NB4 (cell line): Measurements from ENCODE around the gene ATP1A4.

Experiments used
- DNase-seq: peaks from one replicate; pipeline ENCODE4 v3.0.0; 2010; ENCODE audit warnings: low read depth
- H3K4me3 ChIP-seq: one replicate; pipeline ENCODE4 v1.5.1; 2011; ENCODE audit warnings: mild to moderate bottlenecking, low read depth, low read length, moderate library complexity
- MYC ChIP-seq: IDR thresholded peaks from 2 replicates; pipeline ENCODE4 v1.6.1; 2011; ENCODE audit warnings: low read depth, low read length
- POLR2A ChIP-seq: IDR thresholded peaks from 2 replicates; pipeline ENCODE4 v1.6.1; 2011; ENCODE audit warnings: mild to moderate bottlenecking; ENCODE audit not compliant: insufficient read length; ENCODE audit errors: extremely low read depth
- TF ChIP-seq, protein P1 (sequence below): IDR thresholded peaks from 2 replicates; pipeline ENCODE4 v1.6.1; 2011; ENCODE audit warnings: low read depth, low read length
- TF ChIP-seq, protein P2 (sequence below): IDR thresholded peaks from one replicate; pipeline ENCODE4 v1.5.1; 2012; ENCODE audit warnings: low read depth, low read length

Gene ATP1A4

DNA sequence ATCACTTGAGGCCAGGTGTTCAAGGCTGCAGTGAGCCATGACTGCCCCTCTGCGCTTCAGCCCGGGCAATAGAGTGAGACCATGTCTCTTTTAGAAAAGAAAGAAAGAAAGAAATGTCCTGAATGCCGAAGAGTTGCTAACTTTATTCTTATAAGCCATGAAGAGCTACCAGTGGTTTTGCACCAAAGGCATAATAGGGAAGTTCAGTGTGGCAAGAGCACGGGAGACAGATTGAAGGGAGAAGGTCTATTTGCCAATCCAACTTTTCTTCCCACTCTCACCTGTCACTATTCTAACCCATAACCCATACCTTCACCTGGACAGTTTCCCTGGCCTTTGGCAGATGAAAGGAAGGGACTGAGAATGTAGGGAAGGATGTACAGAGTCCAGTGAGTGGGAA lies 49.4 kb downstream of the ATP1A4 start:
- TF ChIP-seq, protein P1, sequence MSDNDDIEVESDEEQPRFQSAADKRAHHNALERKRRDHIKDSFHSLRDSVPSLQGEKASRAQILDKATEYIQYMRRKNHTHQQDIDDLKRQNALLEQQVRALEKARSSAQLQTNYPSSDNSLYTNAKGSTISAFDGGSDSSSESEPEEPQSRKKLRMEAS = no peak
- no peak for TF ChIP-seq MYC
- TF ChIP-seq, protein P2, sequence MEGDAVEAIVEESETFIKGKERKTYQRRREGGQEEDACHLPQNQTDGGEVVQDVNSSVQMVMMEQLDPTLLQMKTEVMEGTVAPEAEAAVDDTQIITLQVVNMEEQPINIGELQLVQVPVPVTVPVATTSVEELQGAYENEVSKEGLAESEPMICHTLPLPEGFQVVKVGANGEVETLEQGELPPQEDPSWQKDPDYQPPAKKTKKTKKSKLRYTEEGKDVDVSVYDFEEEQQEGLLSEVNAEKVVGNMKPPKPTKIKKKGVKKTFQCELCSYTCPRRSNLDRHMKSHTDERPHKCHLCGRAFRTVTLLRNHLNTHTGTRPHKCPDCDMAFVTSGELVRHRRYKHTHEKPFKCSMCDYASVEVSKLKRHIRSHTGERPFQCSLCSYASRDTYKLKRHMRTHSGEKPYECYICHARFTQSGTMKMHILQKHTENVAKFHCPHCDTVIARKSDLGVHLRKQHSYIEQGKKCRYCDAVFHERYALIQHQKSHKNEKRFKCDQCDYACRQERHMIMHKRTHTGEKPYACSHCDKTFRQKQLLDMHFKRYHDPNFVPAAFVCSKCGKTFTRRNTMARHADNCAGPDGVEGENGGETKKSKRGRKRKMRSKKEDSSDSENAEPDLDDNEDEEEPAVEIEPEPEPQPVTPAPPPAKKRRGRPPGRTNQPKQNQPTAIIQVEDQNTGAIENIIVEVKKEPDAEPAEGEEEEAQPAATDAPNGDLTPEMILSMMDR = no peak
- DNase-seq = no peak
- H3K4me3 ChIP-seq = no peak overlapping the region

DNA sequence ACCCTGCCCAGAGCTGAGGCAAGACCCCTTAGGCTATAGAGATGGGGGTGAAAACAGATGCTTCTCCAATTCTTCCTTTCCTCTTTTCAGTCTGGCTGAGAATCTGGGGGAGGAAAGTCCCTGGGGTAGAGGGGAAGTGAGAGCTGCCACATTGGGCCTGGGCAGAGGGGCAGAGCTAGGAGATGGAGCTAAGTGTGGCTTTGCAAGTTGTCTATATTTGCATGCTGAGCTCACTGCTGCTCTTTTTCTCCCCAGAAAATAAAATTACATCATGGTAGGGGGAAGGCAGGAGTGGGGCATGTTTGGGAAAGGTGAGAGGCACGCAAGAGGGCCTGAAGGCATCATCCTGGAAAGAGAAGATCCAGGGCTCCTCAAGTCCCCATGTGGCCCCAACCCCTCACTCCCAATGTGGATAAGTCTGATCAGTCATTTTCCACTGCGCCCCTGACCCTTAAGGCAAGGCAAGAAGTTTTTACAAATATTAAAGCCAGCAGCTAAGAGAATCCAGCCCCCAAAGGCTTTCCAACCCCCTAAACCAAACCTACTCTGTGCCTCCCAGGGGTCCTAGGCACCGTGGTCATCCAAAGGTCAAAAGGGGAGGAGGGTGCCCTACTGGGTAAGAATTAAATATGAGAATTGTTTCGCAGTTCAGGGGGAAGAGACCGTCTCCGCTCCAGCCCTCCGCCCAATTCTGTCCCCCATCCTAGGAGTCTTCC lies 53.3 kb downstream of the ATP1A4 start:
- H3K4me3 ChIP-seq = peak overlapping the region; percentile 56
- no peak for TF ChIP-seq POLR2A
- peak; percentile 88 for DNase-seq

DNA sequence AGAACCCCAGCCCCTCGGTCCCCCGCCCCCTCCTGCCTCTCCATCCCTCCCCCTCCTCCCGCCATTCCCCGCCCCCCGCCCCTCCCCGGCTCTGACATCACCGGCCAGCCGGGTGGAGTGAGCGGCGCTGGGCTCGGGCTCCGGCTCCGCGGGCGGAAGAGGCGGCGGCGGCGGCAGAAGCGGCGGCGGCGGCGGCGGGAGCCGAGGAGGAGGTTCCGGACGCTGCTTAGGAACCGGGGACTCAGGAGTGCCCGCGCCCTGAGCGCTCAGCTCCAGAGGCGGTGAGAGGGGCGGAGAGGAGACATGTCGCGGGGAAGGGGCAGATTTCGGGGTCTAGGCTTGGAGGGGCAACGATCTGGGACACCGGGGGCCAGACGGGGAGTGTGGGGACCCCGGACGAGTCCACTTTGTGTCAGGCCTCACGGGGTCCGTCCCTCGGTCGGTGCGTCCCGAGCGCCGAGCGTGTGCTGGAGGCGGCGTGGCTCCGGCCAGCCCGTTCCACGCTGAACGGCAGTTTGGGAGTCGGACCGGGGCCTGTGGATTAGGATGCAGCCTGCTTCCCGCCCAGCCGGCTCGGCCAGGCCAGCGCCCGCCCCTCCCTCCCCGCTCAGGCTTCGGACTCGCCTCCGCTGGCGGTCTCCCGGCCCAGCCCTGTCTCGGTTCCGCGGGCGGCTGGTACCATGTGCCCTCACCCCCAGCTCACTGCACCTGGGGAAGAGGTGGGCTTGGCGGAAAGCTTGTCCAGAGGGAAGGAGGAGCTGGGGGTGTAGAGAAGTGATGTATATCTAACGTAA lies 54.0 kb downstream of the ATP1A4 start, which contains the start of gene PEA15:
Gene PEA15 (plus strand): TSS at position 143 of the 794 bp plus-strand sequence. CDS start 6,161 bp downstream, outside the sequence.
- peak; percentile 76 for DNase-seq
- peak within 1 kb of the TSS; percentile 72 for H3K4me3 ChIP-seq
- no peak for TF ChIP-seq MYC
- TF ChIP-seq, protein P1 = no peak
- TF ChIP-seq POLR2A = no peak
- TF ChIP-seq, protein P2 = no peak

DNA sequence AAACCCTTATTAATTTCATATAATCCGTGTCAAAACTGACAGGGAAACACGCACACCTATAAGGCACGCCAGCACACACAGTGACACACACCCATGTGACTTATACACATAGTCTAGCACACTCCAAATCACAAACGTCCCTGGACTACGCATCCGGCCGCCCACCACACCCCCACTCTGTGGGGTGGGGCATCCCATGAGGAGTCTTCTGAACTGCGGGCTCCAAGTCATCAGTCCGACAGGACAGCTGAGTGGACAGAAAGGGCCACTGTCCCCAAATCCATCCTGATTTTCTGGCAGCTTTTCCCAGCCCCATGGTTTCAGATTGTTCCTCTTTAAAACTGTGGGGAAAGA lies 54.6 kb downstream of the ATP1A4 start:
- TF ChIP-seq, protein P2 = no peak
- TF ChIP-seq MYC (0 out of 2 replicates have a peak, but pooled peaks have one; percentile 23), POLR2A (no peak)
- TF ChIP-seq, protein P1 = peak; percentile 39; the same call in 1 of the 2 replicates
- peak; percentile 13 for DNase-seq
- H3K4me3 ChIP-seq = peak overlapping the region; percentile 72

DNA sequence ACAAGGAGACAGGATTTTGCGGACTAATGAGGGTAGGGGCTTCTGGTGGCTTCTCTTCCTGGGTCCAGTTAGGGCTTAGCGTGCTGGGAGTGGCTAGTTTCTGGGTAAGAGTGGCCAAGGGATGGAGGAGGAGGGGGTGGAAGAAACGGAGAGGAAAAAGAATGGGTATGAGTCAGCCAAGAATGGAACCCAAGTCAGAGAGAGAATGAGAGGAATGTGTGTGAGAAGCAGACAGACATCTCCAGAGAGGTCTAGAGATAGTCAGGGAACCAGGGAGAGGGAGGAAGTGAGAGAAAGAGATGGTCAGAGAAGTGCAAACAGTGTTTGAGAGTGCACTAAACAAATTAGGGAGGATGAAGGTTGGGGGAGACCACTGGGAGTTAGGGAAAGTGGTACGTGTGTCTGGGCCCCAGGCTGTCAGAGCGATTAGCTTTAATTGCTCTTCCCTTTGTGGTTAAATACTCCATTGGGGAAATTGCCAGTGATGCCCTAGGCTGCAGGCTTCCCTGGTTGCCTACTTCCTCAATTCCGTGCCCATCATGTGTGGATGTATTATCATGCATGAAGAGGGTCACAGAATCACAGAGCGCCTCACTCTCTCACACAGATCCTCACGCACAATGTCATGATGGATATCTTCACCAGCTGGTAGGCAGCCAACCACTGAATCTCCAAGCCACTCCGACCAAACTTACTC lies 55.2 kb downstream of the ATP1A4 start:
- TF ChIP-seq, protein P2 = no peak
- no peak for TF ChIP-seq POLR2A
- TF ChIP-seq, protein P1 = no peak
- DNase-seq = peak; percentile 35
- peak overlapping the region; percentile 72 for H3K4me3 ChIP-seq

DNA sequence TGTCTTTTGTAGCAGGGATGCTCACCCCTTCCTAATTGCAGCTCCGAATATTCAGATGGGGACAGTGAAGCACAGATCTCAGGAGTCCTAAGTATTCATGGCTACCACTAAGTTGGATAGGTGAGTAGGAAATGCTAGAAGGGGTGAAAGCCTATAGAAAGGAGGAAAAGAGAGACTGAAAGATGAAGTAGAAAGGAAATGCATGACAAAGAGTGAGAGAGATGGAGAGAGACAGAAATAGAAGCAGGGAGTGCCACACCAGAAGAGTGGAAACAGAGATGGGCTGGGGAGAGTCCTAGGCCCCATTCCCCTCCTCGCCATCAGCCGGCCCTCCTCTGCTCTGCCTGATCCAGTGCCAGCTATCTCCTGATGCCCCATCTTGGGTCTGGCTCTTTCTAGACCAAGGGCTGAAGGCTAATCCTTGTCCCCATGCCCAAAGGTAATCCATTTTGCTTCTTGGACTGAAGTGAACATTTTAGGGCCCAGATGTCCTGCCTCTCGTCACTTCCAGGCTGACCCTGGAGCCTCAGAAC lies 55.8 kb downstream of the ATP1A4 start:
- H3K4me3 ChIP-seq = no peak overlapping the region
- TF ChIP-seq, protein P1 = no peak
- TF ChIP-seq MYC (no peak), POLR2A (no peak)
- TF ChIP-seq, protein P2 = no peak
- no peak for DNase-seq
